Adipocyte (in vitro differentiated cells): Measurements from ENCODE around the gene TRIM26.
"Not testable (repeated sequence)": the region's sequence is repeated elsewhere in the genome, so short reads cannot be mapped to it uniquely, and the experiment has no call there.

Source experiments
- DNase-seq: peaks from one replicate; pipeline ENCODE4 v3.0.0-alpha.2; 2015; ENCODE audit warnings: low read depth
- H3K27me3 ChIP-seq: replicated peaks from 2 replicates; pipeline ENCODE4 v1.7.0; 2013; ENCODE audit warnings: mild to moderate bottlenecking, low read length, moderate library complexity; ENCODE audit not compliant: control insufficient read depth, insufficient read depth
- H3K36me3 ChIP-seq: 2 replicates; pipeline ENCODE4 v1.7.0; 2013; ENCODE audit warnings: low read length, mild to moderate bottlenecking, moderate library complexity; ENCODE audit not compliant: control insufficient read depth, insufficient read depth, severe bottlenecking
- H3K4me1 ChIP-seq: 2 replicates; pipeline ENCODE4 v1.7.0; 2013; ENCODE audit warnings: mild to moderate bottlenecking, low read length, moderate library complexity; ENCODE audit not compliant: control insufficient read depth, insufficient read depth
- H3K4me3 ChIP-seq: 2 replicates; pipeline ENCODE4 v1.7.0; 2013; ENCODE audit warnings: mild to moderate bottlenecking, low read length, moderate library complexity
- H3K9ac ChIP-seq: 2 replicates; pipeline ENCODE4 v1.7.0; 2013; ENCODE audit warnings: mild to moderate bottlenecking, low read length, moderate library complexity
- H3K9me3 ChIP-seq: 2 replicates; pipeline ENCODE4 v1.7.0; 2013; ENCODE audit warnings: mild to moderate bottlenecking, low read length, moderate library complexity; ENCODE audit not compliant: control insufficient read depth

TRIM26 gene

DNA sequence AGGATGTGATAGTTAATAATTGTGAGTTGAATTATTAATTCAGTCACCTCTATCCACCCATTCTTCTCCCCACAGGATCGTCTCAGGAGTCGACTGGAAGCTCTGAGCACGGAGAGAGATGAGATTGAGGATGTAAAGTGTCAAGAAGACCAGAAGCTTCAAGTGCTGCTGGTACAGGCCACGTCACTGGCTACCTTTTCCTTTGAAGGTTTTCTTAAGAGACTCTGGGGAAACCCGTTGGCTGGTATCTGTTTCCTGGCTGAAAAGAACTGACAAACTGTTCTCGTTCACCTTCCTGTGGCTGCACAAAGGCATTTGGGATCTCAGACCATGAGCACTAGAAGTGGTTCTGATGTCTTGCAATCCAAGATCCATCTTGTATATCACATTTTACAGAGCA is 46.1 kb downstream of the TRIM26 start:
- Histone ChIP-seq H3K4me1 (no peaks in the 10 kb centered on the region), H3K36me3 (no peaks in the 10 kb centered on the region), H3K9me3 (no peaks in the 10 kb centered on the region), H3K27me3 (peaks cover 53% of the 10 kb centered on the region), H3K9ac (no peak overlapping the region), H3K4me3 (no peak overlapping the region)
- no peak for DNase-seq

DNA sequence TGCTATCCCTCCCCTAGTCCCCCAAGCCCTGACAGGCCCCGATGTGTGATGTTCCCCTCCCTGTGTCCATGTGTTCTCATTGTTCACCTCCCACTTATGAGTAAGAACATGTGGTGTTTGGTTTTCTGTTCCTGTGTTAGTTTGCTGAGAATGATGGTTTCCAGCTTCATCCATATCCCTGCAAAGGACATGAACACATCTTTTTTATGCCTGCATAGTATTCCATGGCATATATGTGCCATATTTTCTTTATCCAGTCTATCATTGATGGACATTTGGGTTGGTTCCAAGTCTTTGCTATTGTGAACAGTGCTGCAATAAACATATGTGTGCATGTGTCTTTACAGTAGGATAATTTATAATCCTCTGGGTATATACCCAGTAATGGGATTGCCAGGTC is 48.0 kb downstream of the TRIM26 start:
- not testable (repeated sequence) for H3K36me3 ChIP-seq, H3K9me3 ChIP-seq, H3K9ac ChIP-seq, DNase-seq, H3K4me1 ChIP-seq, H3K4me3 ChIP-seq
- peaks cover 38% of the 10 kb centered on the region for H3K27me3 ChIP-seq

DNA sequence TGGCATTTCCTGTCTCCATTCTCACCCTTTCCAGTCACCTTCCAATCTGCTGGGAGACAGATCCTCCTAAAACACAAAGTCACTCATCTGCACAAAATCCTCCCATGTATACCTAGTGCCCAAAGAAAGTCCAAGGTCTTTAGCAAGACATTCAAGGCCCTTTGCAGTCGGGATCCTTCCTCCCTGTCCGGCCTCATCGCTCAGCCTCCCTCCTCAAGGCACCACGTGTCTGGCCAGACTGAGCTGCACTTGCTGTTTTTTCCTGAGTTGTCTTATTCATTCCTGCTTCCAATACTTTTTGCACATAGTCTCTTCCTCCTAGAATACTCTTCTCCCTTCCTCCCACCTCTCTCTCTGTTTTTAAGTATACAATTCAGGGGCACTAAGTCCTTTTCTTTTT is 48.5 kb downstream of the TRIM26 start:
- no peak overlapping the region for H3K9ac ChIP-seq
- no peaks in the 10 kb centered on the region for H3K9me3 ChIP-seq

DNA sequence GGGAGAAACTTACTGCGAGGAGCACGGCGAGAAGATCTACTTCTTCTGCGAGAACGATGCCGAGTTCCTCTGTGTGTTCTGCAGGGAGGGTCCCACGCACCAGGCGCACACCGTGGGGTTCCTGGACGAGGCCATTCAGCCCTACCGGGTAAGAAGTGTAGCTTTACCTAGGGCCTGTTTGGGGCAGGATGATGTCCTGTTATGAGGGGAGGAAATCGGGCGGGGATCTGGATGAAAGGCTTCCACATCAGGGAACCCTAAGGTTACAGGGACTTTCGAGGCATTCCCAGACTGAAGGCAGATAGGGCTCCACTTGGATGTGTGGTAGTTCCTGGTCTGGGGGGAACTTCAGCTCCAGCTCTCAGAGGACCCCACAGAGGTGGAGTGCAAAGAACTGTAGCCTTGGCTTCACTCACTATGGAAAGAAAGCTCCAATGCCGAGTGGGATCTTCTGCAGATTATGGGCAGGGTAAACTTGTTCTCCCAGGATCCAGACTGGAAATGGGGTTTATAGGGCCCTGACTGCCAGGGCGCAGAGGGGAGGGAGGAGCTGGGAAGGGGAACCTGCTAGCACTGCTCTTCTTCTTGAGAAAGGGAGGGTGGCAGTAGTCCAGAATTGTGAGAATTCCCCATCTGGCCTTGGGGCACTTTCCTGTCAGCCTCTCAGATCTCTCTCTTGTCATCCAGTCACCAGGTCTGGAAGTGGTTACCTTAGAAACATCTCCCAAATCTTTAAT is 49.1 kb downstream of the TRIM26 start:
- Histone ChIP-seq H3K9ac (no peak overlapping the region), H3K27me3 (peaks cover 35% of the 10 kb centered on the region), H3K4me1 (no peaks in the 10 kb centered on the region), H3K36me3 (no peaks in the 10 kb centered on the region), H3K9me3 (no peaks in the 10 kb centered on the region), H3K4me3 (no peak overlapping the region)
- no peak for DNase-seq

More for the DNA sequence above, 48.5 kb downstream of the TRIM26 start:
- no peaks in the 10 kb centered on the region for H3K4me1 ChIP-seq
- no peak for DNase-seq
- H3K27me3 ChIP-seq, result peaks cover 37% of the 10 kb centered on the region
- H3K36me3 ChIP-seq, result no peaks in the 10 kb centered on the region
- no peak overlapping the region for H3K4me3 ChIP-seq

- Histone ChIP-seq H3K4me3 (no peak within 1 kb of the TSS), H3K27me3 (peaks cover 27% of the 10 kb centered on the region), H3K4me1 (no peaks in the 10 kb centered on the region), H3K36me3 (no peaks in the 10 kb centered on the region), H3K9me3 (no peaks in the 10 kb centered on the region), H3K9ac (no peak within 1 kb of the TSS)
- no peak for DNase-seq
Measured at GRCh38 chr6:30163090-30163917, 49.9 kb downstream of the TRIM26 start, which contains the start of gene TRIM15. Gene TRIM15, plus strand, starts transcription at chr6:30163546. Its CDS starts 139 bp downstream, at chr6:30163685.

GRCh38 chr6:30162265-30163089 is 50.7 kb downstream of the TRIM26 start:
- Histone ChIP-seq H3K9me3 (no peaks in the 10 kb centered on the region), H3K36me3 (no peaks in the 10 kb centered on the region), H3K4me1 (no peaks in the 10 kb centered on the region), H3K9ac (no peak overlapping the region), H3K27me3 (peaks cover 19% of the 10 kb centered on the region), H3K4me3 (no peak overlapping the region)
- DNase-seq, result no peak

- Histone ChIP-seq H3K4me3 (no peak within 1 kb of the TSS), H3K27me3 (peaks cover 12% of the 10 kb centered on the region), H3K9me3 (no peaks in the 10 kb centered on the region), H3K4me1 (peaks cover 8% of the 10 kb centered on the region), H3K9ac (no peak within 1 kb of the TSS), H3K36me3 (no peaks in the 10 kb centered on the region)
- DNase-seq, result no peak
Measured at GRCh38 chr6:30160785-30161531, 52.2 kb downstream of the TRIM26 start, which contains the start of gene TRIM10. Gene TRIM10, minus strand, starts transcription at chr6:30161211. Its CDS starts 353 bp downstream, at chr6:30160858.

- peaks cover 16% of the 10 kb centered on the region for H3K4me1 ChIP-seq
- H3K9me3 ChIP-seq, result no peaks in the 10 kb centered on the region
- no peak overlapping the region for H3K4me3 ChIP-seq
- peaks cover 12% of the 10 kb centered on the region for H3K27me3 ChIP-seq
- no peak overlapping the region for H3K9ac ChIP-seq
- no peaks in the 10 kb centered on the region for H3K36me3 ChIP-seq
- DNase-seq, result no peak
Measured at GRCh38 chr6:30160008-30160784, 53.0 kb downstream of the TRIM26 start.

DNA sequence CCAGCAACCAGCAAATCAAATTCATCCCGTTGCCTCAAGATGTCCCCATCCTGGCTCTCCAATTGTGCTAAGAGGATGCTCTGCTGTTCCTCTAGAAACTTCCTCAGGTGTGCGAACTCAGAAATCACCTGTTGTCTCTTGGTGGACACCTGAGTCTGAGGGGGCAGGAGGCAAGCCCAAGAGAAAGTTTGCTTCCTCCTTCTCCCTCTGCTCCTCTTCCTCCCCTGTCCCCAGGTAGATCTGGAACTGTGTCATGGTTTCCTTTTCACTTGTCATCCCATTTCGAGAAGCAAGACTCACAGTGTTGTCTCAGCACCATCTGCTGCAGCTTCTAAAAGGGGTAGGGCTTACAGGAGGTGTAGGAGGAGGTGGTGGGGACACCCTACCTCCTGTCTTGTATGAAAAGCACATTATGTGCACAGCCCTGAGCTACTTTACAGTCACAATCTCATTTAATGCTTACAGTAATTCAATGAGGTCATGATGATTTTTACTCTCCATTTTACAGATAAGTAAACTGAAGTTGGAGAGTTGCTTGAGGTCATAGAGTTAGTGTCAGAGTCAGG is 54.6 kb downstream of the TRIM26 start:
- H3K9ac ChIP-seq, result no peak overlapping the region
- H3K4me1 ChIP-seq, result peaks cover 24% of the 10 kb centered on the region
- DNase-seq, result no peak
- no peaks in the 10 kb centered on the region for H3K9me3 ChIP-seq
- H3K4me3 ChIP-seq, result no peak overlapping the region
- H3K36me3 ChIP-seq, result no peaks in the 10 kb centered on the region
- peaks cover 5% of the 10 kb centered on the region for H3K27me3 ChIP-seq

GRCh38 chr6:30157999-30158398 is 55.2 kb downstream of the TRIM26 start:
- peaks cover 24% of the 10 kb centered on the region for H3K4me1 ChIP-seq
- peaks cover 1% of the 10 kb centered on the region for H3K27me3 ChIP-seq
- no peak overlapping the region for H3K4me3 ChIP-seq
- H3K36me3 ChIP-seq, result no peaks in the 10 kb centered on the region
- no peak overlapping the region for H3K9ac ChIP-seq
- DNase-seq, result no peak
- H3K9me3 ChIP-seq, result no peaks in the 10 kb centered on the region
